Measurements from ENCODE around the gene MARK2.

GRCh38 chr11:63862923-63863322, 24.0 kb downstream of the MARK2 start:
- no peak for TF ChIP-seq CTCF (IDR thresholded peaks at IDR 0.05)
- no peak for TF ChIP-seq POLR2A (IDR thresholded peaks at IDR 0.05)
- no peak for TF ChIP-seq POLR2AphosphoS5 (IDR thresholded peaks at IDR 0.05)

Measured in sigmoid colon (tissue), 4 donors.